Lower leg skin (tissue), 4 donors: ENCODE measurements around the gene CD247. TPM values are rescaled to one million over a fixed set of nuclear protein-coding genes. Genes with fewer than 3 reads are reported as not detected.

Experiments used
- DNase-seq, 2 donors: peaks; one replicate each; pipeline ENCODE4 v3.0.0-alpha.2; 2019; ENCODE audit warnings: low spot score in 2 of 2
- H3K4me3 ChIP-seq: fragments of 200-600 bp; sonication (generic); 2 replicates; pipeline ENCODE4 v1.5.1; 2017; ENCODE audit warnings: mild to moderate bottlenecking, low read depth; ENCODE audit not compliant: poor library complexity, severe bottlenecking
- POLR2A ChIP-seq, 2 donors: fragments of 450-650 bp; IDR thresholded peaks; one replicate each; pipeline ENCODE4 v1.6.1; 2016 to 2017; ENCODE audit warnings: antibody characterized with exemption in 2 of 2, mild to moderate bottlenecking in 1 of 2, moderate library complexity in 1 of 2
- WGBS, 2 donors: methylation state at CpG; one replicate each; pipeline ENCODE4 v1.1.5; 2018; 5-methylcytosine and 5-hydroxymethylcytosine counted together
- intact Hi-C: fragments of 100-400 bp; cut with DNase I; formaldehyde crosslinking; loops from one replicate; pipeline ENCODE4 v1.15.0; 2023; ENCODE audit warnings: low total_unique reads
- total RNA-seq, 4 donors: library from RNA; depleted of rRNA; stranded (reverse); fragments of >200 nt; gene quantifications; one replicate each; pipeline ENCODE4 v1.1.0, GENCODE V29; 2016
- TF ChIP-seq, protein P1 (sequence below), 3 donors: fragments of 450-650 bp; IDR thresholded peaks; one replicate each; pipeline ENCODE4 v1.5.1; 2016; ENCODE audit warnings: antibody characterized with exemption in 3 of 3, mild to moderate bottlenecking in 3 of 3, moderate library complexity in 2 of 3

Gene CD247
- total RNA-seq, 4 donors from 2014 or later = 0.27 to 0.61 (median 0.58) TPM; not detected in 1

DNA sequence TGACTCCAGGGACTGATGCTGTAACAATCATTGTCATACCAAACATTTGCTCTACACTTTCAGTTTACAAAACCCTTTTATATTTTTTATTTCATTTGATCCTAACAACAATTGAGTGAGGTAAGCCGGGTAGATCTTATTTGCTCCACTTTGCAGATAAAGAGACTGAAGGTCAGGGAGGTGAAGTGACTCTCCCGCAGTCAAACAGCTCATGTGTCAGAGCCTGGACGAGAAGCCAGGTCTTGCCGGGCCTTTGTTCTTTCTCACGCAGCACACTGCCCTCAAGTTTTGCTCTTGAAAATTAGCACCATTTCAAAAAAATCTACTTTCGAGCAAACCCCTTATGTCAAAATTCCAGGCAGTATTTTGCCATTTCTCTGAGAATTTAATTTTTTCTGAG is 65.2 kb downstream of the CD247 start:
- DNase-seq = no peak
- 76 to 80% methylated on average over 6 of the region's 6 CpGs for WGBS, 2 donors

DNA sequence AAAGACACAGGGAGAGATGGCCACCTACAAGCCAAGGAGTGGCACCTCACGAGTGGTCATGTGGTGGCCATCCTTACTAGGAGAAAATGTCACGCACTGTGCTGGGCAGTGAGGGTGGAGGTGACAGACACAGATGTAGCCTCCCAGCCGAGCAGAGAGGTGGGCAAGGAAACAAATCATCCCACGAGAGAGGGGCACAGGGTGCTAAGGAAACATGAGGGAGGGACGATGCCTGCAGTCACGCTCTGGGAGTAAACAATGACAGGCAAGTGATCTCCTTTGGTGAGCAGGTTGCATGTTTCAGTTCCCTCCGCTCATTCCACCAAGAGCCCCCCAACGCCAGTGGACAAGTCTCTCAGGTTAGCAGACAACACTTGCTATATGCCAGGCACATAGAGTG is 65.8 kb downstream of the CD247 start:
- TF ChIP-seq, protein P1, sequence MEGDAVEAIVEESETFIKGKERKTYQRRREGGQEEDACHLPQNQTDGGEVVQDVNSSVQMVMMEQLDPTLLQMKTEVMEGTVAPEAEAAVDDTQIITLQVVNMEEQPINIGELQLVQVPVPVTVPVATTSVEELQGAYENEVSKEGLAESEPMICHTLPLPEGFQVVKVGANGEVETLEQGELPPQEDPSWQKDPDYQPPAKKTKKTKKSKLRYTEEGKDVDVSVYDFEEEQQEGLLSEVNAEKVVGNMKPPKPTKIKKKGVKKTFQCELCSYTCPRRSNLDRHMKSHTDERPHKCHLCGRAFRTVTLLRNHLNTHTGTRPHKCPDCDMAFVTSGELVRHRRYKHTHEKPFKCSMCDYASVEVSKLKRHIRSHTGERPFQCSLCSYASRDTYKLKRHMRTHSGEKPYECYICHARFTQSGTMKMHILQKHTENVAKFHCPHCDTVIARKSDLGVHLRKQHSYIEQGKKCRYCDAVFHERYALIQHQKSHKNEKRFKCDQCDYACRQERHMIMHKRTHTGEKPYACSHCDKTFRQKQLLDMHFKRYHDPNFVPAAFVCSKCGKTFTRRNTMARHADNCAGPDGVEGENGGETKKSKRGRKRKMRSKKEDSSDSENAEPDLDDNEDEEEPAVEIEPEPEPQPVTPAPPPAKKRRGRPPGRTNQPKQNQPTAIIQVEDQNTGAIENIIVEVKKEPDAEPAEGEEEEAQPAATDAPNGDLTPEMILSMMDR (IDR thresholded peaks at IDR 0.05) = no peak
- TF ChIP-seq POLR2A (IDR thresholded peaks at IDR 0.05) = no peak
- intact Hi-C loops = no loop called here
- 82 to 90% methylated on average over 8 of the region's 8 CpGs for whole genome bisulfite sequencing, 2 donors
- DNase-seq = no peak
- no peak overlapping the region for H3K4me3 ChIP-seq

More for the DNA sequence above, 65.2 kb downstream of the CD247 start:
- TF ChIP-seq, protein P1 (IDR thresholded peaks at IDR 0.05) = no peak
- no peak for TF ChIP-seq POLR2A (IDR thresholded peaks at IDR 0.05)
- intact Hi-C loops = no loop called here
- H3K4me3 ChIP-seq = no peak overlapping the region

DNA sequence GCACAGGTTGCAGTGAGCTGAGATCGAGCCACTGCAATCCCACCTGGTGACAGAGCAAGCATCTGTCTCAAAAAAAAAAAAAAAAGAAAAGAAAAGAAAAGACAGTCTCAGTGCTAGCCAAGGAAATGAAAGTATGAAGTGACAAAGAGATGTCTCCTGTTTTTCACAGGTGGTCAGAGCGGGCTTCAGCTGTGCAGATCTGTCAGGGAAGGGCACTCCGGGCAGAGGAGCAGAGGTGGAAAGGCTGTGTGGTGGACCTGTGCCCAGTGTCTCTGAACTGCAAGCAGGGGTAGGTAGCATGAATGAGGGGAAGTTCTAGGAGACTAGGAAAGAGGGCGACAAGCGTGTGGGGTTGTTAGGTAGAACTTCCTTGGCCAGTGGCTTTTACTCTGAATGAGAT is 67.5 kb downstream of the CD247 start:
- H3K4me3 ChIP-seq = no peak overlapping the region
- TF ChIP-seq POLR2A (IDR thresholded peaks at IDR 0.05) = no peak
- TF ChIP-seq, protein P1 (IDR thresholded peaks at IDR 0.05) = no peak
- DNase-seq = peak in 1 of 2 donors; percentile 65
- intact Hi-C loops = no loop called here
- 82 to 90% methylated on average over 5 of the region's 5 CpGs for WGBS, 2 donors

DNA sequence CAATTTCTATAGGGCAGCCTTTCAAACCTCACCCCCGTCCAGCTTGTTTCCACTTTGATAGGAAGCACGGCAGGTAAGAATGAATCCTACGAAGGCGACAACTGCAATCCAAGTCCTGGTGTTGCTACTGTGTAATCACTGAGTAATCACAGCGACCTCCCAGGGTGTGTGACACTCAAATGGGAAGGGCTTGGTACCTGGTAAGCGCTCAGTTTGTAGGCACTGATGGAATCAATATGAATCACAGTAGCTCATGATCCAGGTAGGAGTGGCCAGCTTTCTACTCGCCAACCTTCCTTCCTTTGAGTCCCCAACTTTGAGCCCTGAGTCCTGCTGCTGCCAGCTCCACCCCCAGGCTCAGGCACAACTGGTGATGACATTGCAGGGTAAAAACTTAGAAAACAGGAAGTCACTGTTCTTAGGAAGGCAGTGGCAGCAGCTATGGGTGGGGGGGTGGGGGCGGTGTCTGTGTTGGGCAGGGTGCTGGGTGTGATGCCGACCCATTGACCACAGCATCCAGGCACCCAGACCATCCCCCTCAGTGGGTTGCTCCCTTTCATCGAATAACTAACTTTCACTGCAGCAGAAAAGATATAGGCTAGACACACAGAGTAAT is 70.7 kb downstream of the CD247 start:
- peak in 1 of 2 donors; percentile 84 for DNase-seq
- intact Hi-C loops = no loop called here
- TF ChIP-seq POLR2A (IDR thresholded peaks at IDR 0.05) = no peak
- TF ChIP-seq, protein P1 (IDR thresholded peaks at IDR 0.05) = no peak
- H3K4me3 ChIP-seq = no peak overlapping the region
- 25 to 40% methylated on average over 10 of the region's 10 CpGs for WGBS, 2 donors

DNA sequence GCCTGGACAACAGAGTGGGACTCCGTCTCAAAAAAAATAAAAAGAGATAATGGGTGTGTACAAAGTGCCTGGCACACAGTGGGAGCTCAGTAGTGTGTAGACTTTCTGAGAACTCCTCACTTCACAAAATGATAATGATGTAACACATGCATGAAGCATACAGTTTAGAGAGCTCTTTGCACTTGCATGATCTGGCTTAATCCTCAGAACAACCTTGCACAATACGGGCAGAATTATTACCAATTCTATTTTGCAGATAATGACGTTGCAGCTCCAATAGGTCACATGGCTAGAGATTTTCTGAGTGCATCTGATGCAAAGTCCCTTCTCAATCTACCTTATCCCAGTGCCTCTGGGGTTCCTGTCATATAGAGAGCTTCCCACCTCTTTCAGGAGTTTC is 71.4 kb downstream of the CD247 start:
- no peak for TF ChIP-seq POLR2A (IDR thresholded peaks at IDR 0.05)
- TF ChIP-seq, protein P1 (IDR thresholded peaks at IDR 0.05) = no peak
- intact Hi-C loops = no loop called here
- WGBS, 2 donors = 73 to 76% methylated on average over 3 of the region's 3 CpGs
- H3K4me3 ChIP-seq = no peak overlapping the region
- DNase-seq = no peak

DNA sequence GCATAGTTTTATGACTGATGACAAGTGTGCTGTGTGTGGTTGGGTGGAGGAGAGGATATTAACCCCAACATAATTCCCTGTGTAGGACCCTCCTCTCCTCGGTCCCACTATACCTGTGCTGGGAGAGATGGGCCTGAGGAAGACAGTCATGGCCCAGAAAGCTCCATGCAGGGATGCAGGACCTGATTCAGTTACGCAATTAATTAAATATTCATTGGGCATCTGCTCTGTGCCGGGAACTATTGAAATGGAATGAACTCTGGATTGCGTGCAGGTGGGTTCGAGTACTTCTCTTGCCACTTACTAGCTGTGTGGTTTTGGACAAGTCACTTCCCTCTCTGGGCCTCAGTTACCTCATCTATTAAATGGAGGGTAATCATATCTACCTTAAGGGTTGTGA is 74.6 kb downstream of the CD247 start:
- peak in 1 of 2 donors; percentile 17 for DNase-seq
- no peak for TF ChIP-seq POLR2A (IDR thresholded peaks at IDR 0.05)
- TF ChIP-seq, protein P1 (IDR thresholded peaks at IDR 0.05) = no peak
- intact Hi-C loops = loop anchor here (5.0 kb wide), 2 partner anchors 176 to 376 kb away; no protein-coding TSS in a partner anchor

More for the DNA sequence above, 74.6 kb downstream of the CD247 start:
- WGBS, 2 donors = 83 to 86% methylated on average over 5 of the region's 5 CpGs
- H3K4me3 ChIP-seq = no peak overlapping the region
